ENCODE results near the gene PLSCR2.
"Not testable (repeated sequence)": the region's sequence is repeated elsewhere in the genome, so short reads cannot be mapped to it uniquely, and the experiment has no call there.

PLSCR2 gene

GRCh38 chr3:146421819-146422759 lies 47.3 kb downstream of the PLSCR2 start:
- no peak for DNase-seq (ENCODE audit: low read depth in 2 of 2)

- DNase-seq (ENCODE audit: low read depth in 2 of 2): no peak
Measured at GRCh38 chr3:146416366-146416765, 53.0 kb downstream of the PLSCR2 start.

GRCh38 chr3:146414010-146414409 lies 55.4 kb downstream of the PLSCR2 start:
- no peak for DNase-seq (ENCODE audit: low read depth in 2 of 2)

GRCh38 chr3:146412711-146413110 lies 56.6 kb downstream of the PLSCR2 start:
- DNase-seq (ENCODE audit: low read depth in 2 of 2): not testable (repeated sequence)

GRCh38 chr3:146407956-146408355 lies 61.4 kb downstream of the PLSCR2 start:
- no peak for DNase-seq (ENCODE audit: low read depth in 2 of 2)

- no peak for DNase-seq (ENCODE audit: low read depth in 2 of 2)
Measured at GRCh38 chr3:146404436-146404835, 64.9 kb downstream of the PLSCR2 start.

GRCh38 chr3:146403792-146404191 lies 65.6 kb downstream of the PLSCR2 start:
- no peak for DNase-seq (ENCODE audit: low read depth in 2 of 2)

GRCh38 chr3:146396792-146397191 lies 72.6 kb downstream of the PLSCR2 start:
- no peak for DNase-seq (ENCODE audit: low read depth in 2 of 2)

GRCh38 chr3:146395164-146395563 lies 74.2 kb downstream of the PLSCR2 start:
- no peak for DNase-seq (ENCODE audit: low read depth in 2 of 2)

- no peak for DNase-seq (ENCODE audit: low read depth in 2 of 2)
Measured at GRCh38 chr3:146390957-146391356, 78.4 kb downstream of the PLSCR2 start.

GRCh38 chr3:146390006-146390772 lies 79.2 kb downstream of the PLSCR2 start:
- DNase-seq (ENCODE audit: low read depth in 2 of 2): no peak

- no peak for DNase-seq (ENCODE audit: low read depth in 2 of 2)
Measured at GRCh38 chr3:146387566-146387965, 81.8 kb downstream of the PLSCR2 start.

GRCh38 chr3:146386936-146387335 lies 82.4 kb downstream of the PLSCR2 start:
- DNase-seq (ENCODE audit: low read depth in 2 of 2): no peak

- no peak for DNase-seq (ENCODE audit: low read depth in 2 of 2)
Measured at GRCh38 chr3:146384786-146385185, 84.6 kb downstream of the PLSCR2 start.
